Stomach (tissue), 9 donors: ENCODE results near the gene PABPC1L2B. TPM values are rescaled to one million over a fixed set of nuclear protein-coding genes. Genes with fewer than 3 reads are reported as not detected.

Experiments used
- DNase-seq, 2 donors: peaks; one replicate each; pipeline versions ENCODE4 v3.0.0 to v3.0.0-alpha.2; 2013 to 2019
- H3K27ac ChIP-seq, 5 donors: fragments of 200-600 bp in 4 of 5; sonication (generic) in 4 of 5; one replicate each; pipeline ENCODE4 v1.5.1; 2013 to 2019; ENCODE audit warnings: mild to moderate bottlenecking in 1 of 5, moderate library complexity in 1 of 5
- H3K27me3 ChIP-seq, 3 donors: fragments of 200-600 bp; sonication (generic); one replicate each; pipeline ENCODE4 v1.5.1; 2017 to 2019; ENCODE audit warnings: mixed run types in 1 of 3
- H3K36me3 ChIP-seq, 4 donors: fragments of 200-600 bp; sonication (generic); 1 replicate in 3 of 4; 2 replicates in 1 of 4; pipeline ENCODE4 v1.5.1; 2016 to 2019
- H3K4me1 ChIP-seq, 4 donors: fragments of 200-600 bp; sonication (generic); one replicate each; pipeline ENCODE4 v1.5.1; 2016 to 2019
- H3K4me3 ChIP-seq, 4 donors: fragments of 200-600 bp; sonication (generic) in 3 of 4; one replicate each; pipeline ENCODE4 v1.5.1; 2016 to 2019; ENCODE audit warnings: mild to moderate bottlenecking in 1 of 4
- H3K9me3 ChIP-seq, 4 donors: fragments of 200-600 bp; sonication (generic); one replicate each; pipeline ENCODE4 v1.5.1; 2016 to 2019
- CTCF ChIP-seq, 7 experiments: fragments of 450-650 bp in 4 of 7; fragments of 200-600 bp in 3 of 7; sonication (generic) in 3 of 7; IDR thresholded peaks; one replicate each; pipeline ENCODE4 v1.5.1; 2016 to 2019; ENCODE audit warnings: antibody characterized with exemption in 7 of 7, control low read depth in 2 of 7, mild to moderate bottlenecking in 1 of 7
- EP300 ChIP-seq: sonication (generic); formaldehyde crosslinking; IDR thresholded peaks from one replicate; pipeline ENCODE4 v1.6.1; 2017; ENCODE audit warnings: antibody characterized with exemption
- POLR2A ChIP-seq, 4 donors: fragments of 450-650 bp; IDR thresholded peaks; one replicate each; pipeline ENCODE4 v1.6.1; 2016; ENCODE audit warnings: antibody characterized with exemption in 4 of 4, control low read depth in 2 of 4, mild to moderate bottlenecking in 1 of 4, moderate library complexity in 1 of 4
- POLR2AphosphoS5 ChIP-seq, 3 donors: sonication (generic); formaldehyde crosslinking; IDR thresholded peaks; one replicate each; pipeline ENCODE4 v1.6.1; 2016; ENCODE audit warnings: antibody characterized with exemption in 3 of 3
- WGBS, 5 donors: extraction: QIAGEN DNeasy Blood & Tissue Kit in 3 of 5; methylation state at CpG; one replicate each; pipeline versions ENCODE4 v1.1.5 to v1.1.7; 2013 to 2018; 5-methylcytosine and 5-hydroxymethylcytosine counted together
- intact Hi-C: fragments of 100-400 bp; cut with DNase I; formaldehyde crosslinking; loops from one replicate; pipeline ENCODE4 v1.15.1; 2023; ENCODE audit warnings: low total_unique reads
- polyA plus RNA-seq, 3 donors: library from polyadenylated mRNA; stranded (reverse); fragments of 200-250 nt; gene quantifications; one replicate each; pipeline ENCODE4 v1.2.3, GENCODE V29; 2013
- total RNA-seq, 5 donors: library from RNA; depleted of rRNA; stranded (reverse); fragments of >200 nt; gene quantifications; one replicate each; pipeline versions ENCODE4 v1.1.0 to v1.2.3, GENCODE V29; 2014 to 2016
- donor health status: healthy with polysubstance abuse.
- donor health status: Bipolar disorder and iron deficiency.
- donor health status: healthy.

The PABPC1L2B gene
- total and polyA plus RNA-seq, 8 donors = not detected

- no peak overlapping the region for H3K27ac ChIP-seq
- DNase-seq = no peak
- TF ChIP-seq POLR2A (IDR thresholded peaks at IDR 0.05) (no peak), EP300 (no peak), POLR2AphosphoS5 (IDR thresholded peaks at IDR 0.05) (no peak), CTCF (IDR thresholded peaks at IDR 0.05) (no peak)
- 0 to 67% (median 33%) methylated on average over 1 of the region's 1 CpG for WGBS, 5 donors
- H3K27me3 ChIP-seq = no peaks in the 10 kb centered on the region
- H3K4me3 ChIP-seq = no peak overlapping the region
- no peaks in the 10 kb centered on the region for H3K36me3 ChIP-seq
- H3K4me1 ChIP-seq = no peaks in the 10 kb centered on the region
- peaks cover 0 to 40% (median 16%) of the 10 kb centered on the region in 4 donors for H3K9me3 ChIP-seq
- intact Hi-C loops = no loop called here
Measured at GRCh38 chrX:73028876-73029275, 26.1 kb downstream of the PABPC1L2B start.

Other genes starting within 250 kb of the PABPC1L2B start
- gene DMRTC1B, start 226.0 kb upstream of the PABPC1L2B start, total RNA-seq = not detected
- gene DMRTC1B, start 226.0 kb upstream of the PABPC1L2B start, polyA plus RNA-seq = 1 to 10 TPM in 2 of 3 donors, under 1 TPM in 1; 0.93 to 2.9 (median 1.1) TPM
- not detected for gene FAM236B, start 220.3 kb upstream of the PABPC1L2B start, total RNA-seq
- gene FAM236B, start 220.3 kb upstream of the PABPC1L2B start, polyA plus RNA-seq = not detected
- gene FAM236D, start 194.7 kb upstream of the PABPC1L2B start, total RNA-seq = not detected
- gene FAM236D, start 194.7 kb upstream of the PABPC1L2B start, polyA plus RNA-seq = not detected
- gene FAM236C, start 90.3 kb upstream of the PABPC1L2B start, total RNA-seq = not detected
- not detected for gene FAM236C, start 90.3 kb upstream of the PABPC1L2B start, polyA plus RNA-seq
- gene FAM236A, start 64.7 kb upstream of the PABPC1L2B start, total RNA-seq = not detected
- gene FAM236A, start 64.7 kb upstream of the PABPC1L2B start, polyA plus RNA-seq = not detected
- gene DMRTC1, start 59.1 kb upstream of the PABPC1L2B start, total RNA-seq = 10 to 100 TPM in 1 of 5 donors, not detected in 4; 30.3 TPM
- not detected for gene DMRTC1, start 59.1 kb upstream of the PABPC1L2B start, polyA plus RNA-seq
- not detected for gene PABPC1L2A, start 76.6 kb downstream of the PABPC1L2B start, total RNA-seq
- not detected for gene PABPC1L2A, start 76.6 kb downstream of the PABPC1L2B start, polyA plus RNA-seq
- gene NAP1L2, start 211.9 kb downstream of the PABPC1L2B start, total RNA-seq = 1 to 10 TPM in 2 of 5 donors, under 1 TPM in 2, not detected in 1; 0.58 to 7.6 (median 1.2) TPM
- gene NAP1L2, start 211.9 kb downstream of the PABPC1L2B start, polyA plus RNA-seq = 1 to 10 TPM; 1.3 to 2.0 (median 2.0) TPM